Measurements from ENCODE around the gene SEC23IP. TPM values are rescaled to one million over a fixed set of nuclear protein-coding genes. Genes with fewer than 3 reads are reported as not detected.

SEC23IP gene
- total RNA-seq, 1 donor: 51.2 TPM

GRCh38 chr10:119853574-119853973 is 39.0 kb upstream of the SEC23IP start:
- TF ChIP-seq CTCF (IDR thresholded peaks at IDR 0.05; ENCODE audit: insufficient read depth, low read length): no peak
- no peak overlapping the region for H3K4me3 ChIP-seq (ENCODE audit: low read depth, low read length)
- DNase-seq (ENCODE audit: low read depth): no peak

GRCh38 chr10:119858063-119858462 is 34.5 kb upstream of the SEC23IP start:
- no peak for DNase-seq (ENCODE audit: low read depth)
- no peak overlapping the region for H3K4me3 ChIP-seq (ENCODE audit: low read depth, low read length)
- no peak for TF ChIP-seq CTCF (IDR thresholded peaks at IDR 0.05; ENCODE audit: insufficient read depth, low read length)

- peak; percentile 56 for TF ChIP-seq CTCF (IDR thresholded peaks at IDR 0.05; ENCODE audit: insufficient read depth, low read length)
- no peak overlapping the region for H3K4me3 ChIP-seq (ENCODE audit: low read depth, low read length)
- peak; percentile 77 for DNase-seq (ENCODE audit: low read depth)
These were observed 32.9 kb upstream of the SEC23IP start for GRCh38 chr10:119859420-119860258.

GRCh38 chr10:119860866-119861607 is 31.5 kb upstream of the SEC23IP start:
- TF ChIP-seq CTCF (IDR thresholded peaks at IDR 0.05; ENCODE audit: insufficient read depth, low read length): no peak
- no peak for DNase-seq (ENCODE audit: low read depth)
- H3K4me3 ChIP-seq (ENCODE audit: low read depth, low read length): no peak overlapping the region

GRCh38 chr10:119862524-119862923 is 30.0 kb upstream of the SEC23IP start:
- no peak for TF ChIP-seq CTCF (IDR thresholded peaks at IDR 0.05; ENCODE audit: insufficient read depth, low read length)
- DNase-seq (ENCODE audit: low read depth): no peak
- H3K4me3 ChIP-seq (ENCODE audit: low read depth, low read length): no peak overlapping the region

- H3K4me3 ChIP-seq (ENCODE audit: low read depth, low read length): no peak overlapping the region
- no peak for TF ChIP-seq CTCF (IDR thresholded peaks at IDR 0.05; ENCODE audit: insufficient read depth, low read length)
- no peak for DNase-seq (ENCODE audit: low read depth)
These were observed 28.5 kb upstream of the SEC23IP start for GRCh38 chr10:119863951-119864565.

Data from fibroblast of the aortic adventitia (primary cell).